HG02610 (cell line): ENCODE measurements around the gene ERC1.
"Not testable (repeated sequence)": the region's sequence is repeated elsewhere in the genome, so short reads cannot be mapped to it uniquely, and the experiment has no call there.

ENCODE experiments used
- ATAC-seq: cut with Tn5 transposase; IDR thresholded peaks from one replicate; pipeline ENCODE4 v1.9.1; 2021; ENCODE audit warnings: mild to moderate bottlenecking, moderate library complexity; ENCODE audit not compliant: unreplicated experiment

The ERC1 gene

GRCh38 chr12:1343422-1343821 is 352.4 kb downstream of the ERC1 start:
- ATAC-seq: no peak

- ATAC-seq: no peak
These were observed 353.2 kb downstream of the ERC1 start for GRCh38 chr12:1344245-1344644.

- no peak for ATAC-seq
These were observed 355.1 kb downstream of the ERC1 start for GRCh38 chr12:1346126-1346525.

GRCh38 chr12:1347294-1347693 is 356.3 kb downstream of the ERC1 start:
- ATAC-seq: no peak

GRCh38 chr12:1348606-1349005 is 357.6 kb downstream of the ERC1 start:
- ATAC-seq: no peak

GRCh38 chr12:1350055-1350933 is 359.3 kb downstream of the ERC1 start:
- ATAC-seq: no peak

GRCh38 chr12:1350934-1351240 is 359.9 kb downstream of the ERC1 start:
- no peak for ATAC-seq

- ATAC-seq: no peak
These were observed 360.9 kb downstream of the ERC1 start for GRCh38 chr12:1351926-1352325.

- ATAC-seq: no peak
These were observed 362.4 kb downstream of the ERC1 start for GRCh38 chr12:1353451-1353850.

- no peak for ATAC-seq
These were observed 364.4 kb downstream of the ERC1 start for GRCh38 chr12:1355396-1355795.

- ATAC-seq: not testable (repeated sequence)
These were observed 364.8 kb downstream of the ERC1 start for GRCh38 chr12:1355871-1356270.

- ATAC-seq: no peak
These were observed 365.3 kb downstream of the ERC1 start for GRCh38 chr12:1356285-1356684.

- ATAC-seq: no peak
These were observed 366.1 kb downstream of the ERC1 start for GRCh38 chr12:1357171-1357570.

GRCh38 chr12:1357711-1358110 is 366.7 kb downstream of the ERC1 start:
- ATAC-seq: no peak

- ATAC-seq: no peak
These were observed 369.6 kb downstream of the ERC1 start for GRCh38 chr12:1360441-1361210.

GRCh38 chr12:1362143-1362662 is 371.2 kb downstream of the ERC1 start:
- ATAC-seq: no peak

- no peak for ATAC-seq
These were observed 374.7 kb downstream of the ERC1 start for GRCh38 chr12:1365703-1366102.

- ATAC-seq: no peak
These were observed 376.6 kb downstream of the ERC1 start for GRCh38 chr12:1367331-1368291.

- ATAC-seq: no peak
These were observed 378.4 kb downstream of the ERC1 start for GRCh38 chr12:1369460-1369859.

- no peak for ATAC-seq
These were observed 379.0 kb downstream of the ERC1 start for GRCh38 chr12:1369938-1370500.
